Tongue (tissue), 2 donors: ENCODE data around the gene SLC9A1. TPM values are rescaled to one million over a fixed set of nuclear protein-coding genes. Genes with fewer than 3 reads are reported as not detected.

Experiments used
- DNase-seq: peaks from one replicate; pipeline ENCODE4 v3.0.0-alpha.2; 2015
- total RNA-seq: library from RNA; depleted of rRNA; stranded (reverse); fragments of >200 nt; gene quantifications from one replicate; pipeline ENCODE4 v1.2.3, GENCODE V29; 2014

The SLC9A1 gene
- total RNA-seq, 1 donor from 2014 or later = 6.4 TPM

DNA sequence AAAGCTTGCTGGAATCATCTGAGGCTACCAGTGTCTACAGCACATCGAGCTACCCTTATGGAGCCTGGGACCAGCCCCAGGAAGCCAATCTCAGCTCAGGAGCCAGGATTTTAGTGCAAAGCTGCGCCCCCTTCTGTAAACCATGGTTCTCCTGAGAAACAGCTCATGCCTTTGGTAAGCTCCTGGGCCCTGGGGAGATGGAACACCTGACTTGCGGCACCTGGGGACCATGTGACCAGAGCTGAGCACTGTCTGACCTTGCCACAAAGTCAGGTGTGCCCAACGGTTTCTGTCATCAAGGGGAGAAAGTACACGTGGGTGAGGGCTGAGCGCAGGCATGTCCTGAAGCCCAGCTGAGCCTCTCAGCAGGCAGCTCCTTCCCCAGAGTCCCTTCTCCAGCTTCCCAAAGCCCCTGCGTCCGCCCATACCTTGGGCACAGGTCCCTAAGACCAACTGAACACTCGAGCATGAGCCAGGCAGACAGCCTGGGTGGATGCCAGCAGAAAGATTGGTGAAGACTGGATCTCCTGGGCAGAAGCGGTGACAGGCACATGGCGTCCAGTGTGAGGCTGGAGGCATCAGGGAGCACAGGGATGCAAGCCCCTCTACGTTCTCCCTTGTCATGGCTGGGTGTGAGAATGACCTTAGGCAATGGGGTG lies 84.4 kb downstream of the SLC9A1 start:
- DNase-seq = no peak

DNA sequence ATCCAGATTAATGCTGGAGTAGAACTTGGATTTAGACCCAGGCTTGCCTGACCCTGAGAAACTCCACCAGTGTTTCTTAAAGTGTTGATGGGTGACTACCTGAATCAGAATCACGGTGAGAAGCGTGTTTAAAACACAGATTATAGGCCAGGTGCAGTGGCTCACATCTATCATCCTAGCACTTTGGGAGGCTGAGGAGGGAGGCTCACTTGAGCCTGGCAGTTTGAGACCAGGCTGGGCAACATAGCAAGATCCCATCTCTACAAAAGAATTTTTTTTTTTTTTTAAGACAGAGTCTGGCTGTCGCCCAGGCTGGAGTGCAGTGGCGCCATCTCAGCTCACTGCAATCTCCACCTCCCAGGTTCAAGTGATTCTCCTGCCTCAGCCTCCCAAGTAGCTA lies 86.0 kb downstream of the SLC9A1 start:
- DNase-seq = no peak

DNA sequence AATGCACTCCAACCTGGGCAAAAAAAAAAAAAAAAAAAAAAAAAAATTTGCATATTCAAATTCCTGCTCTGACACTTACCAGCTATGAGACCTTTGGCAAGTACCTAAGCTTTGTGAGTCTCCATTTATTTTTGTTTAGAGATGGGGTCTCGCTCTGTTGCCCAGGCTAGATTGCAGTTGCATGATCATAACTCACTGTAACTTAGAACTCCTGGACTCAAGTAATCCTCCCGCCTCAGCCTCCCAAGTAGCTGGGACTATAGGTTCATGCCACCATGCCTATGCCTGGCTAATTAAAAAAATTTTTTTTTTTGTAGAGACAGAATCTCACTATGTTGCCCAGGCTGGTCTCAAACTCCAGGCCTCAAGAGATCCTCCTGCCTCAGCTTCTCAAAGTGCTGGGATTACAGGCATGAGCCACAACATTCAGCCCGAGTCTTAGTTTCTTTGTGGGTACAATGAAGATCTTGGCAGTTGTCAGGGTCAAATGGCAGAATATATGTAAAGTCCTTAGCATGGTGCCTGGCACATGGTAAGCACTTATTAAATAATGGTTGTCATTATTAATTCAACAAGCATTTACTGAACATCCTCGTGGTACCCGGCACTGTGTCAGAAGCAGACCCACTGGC lies 88.8 kb downstream of the SLC9A1 start:
- no peak for DNase-seq

DNA sequence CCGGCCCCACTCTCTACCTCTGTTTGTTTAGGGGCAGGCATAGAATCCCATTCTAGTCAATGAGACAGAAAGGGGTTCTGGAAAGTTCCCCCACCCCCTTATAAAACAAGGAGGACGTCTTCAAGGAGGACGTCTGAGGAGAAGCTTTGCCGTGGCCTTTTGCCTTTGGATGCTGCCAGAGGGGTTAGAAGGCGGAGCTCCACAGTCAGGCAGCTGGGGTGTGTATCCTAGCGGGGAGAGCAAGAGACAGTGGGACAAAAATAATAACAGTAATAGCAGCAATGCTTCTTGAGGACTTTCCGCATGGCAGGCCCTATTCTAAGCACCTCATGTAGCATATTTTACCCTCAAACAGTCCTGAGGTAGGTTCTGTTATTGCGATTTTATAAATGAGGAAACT lies 94.0 kb downstream of the SLC9A1 start:
- no peak for DNase-seq

DNA sequence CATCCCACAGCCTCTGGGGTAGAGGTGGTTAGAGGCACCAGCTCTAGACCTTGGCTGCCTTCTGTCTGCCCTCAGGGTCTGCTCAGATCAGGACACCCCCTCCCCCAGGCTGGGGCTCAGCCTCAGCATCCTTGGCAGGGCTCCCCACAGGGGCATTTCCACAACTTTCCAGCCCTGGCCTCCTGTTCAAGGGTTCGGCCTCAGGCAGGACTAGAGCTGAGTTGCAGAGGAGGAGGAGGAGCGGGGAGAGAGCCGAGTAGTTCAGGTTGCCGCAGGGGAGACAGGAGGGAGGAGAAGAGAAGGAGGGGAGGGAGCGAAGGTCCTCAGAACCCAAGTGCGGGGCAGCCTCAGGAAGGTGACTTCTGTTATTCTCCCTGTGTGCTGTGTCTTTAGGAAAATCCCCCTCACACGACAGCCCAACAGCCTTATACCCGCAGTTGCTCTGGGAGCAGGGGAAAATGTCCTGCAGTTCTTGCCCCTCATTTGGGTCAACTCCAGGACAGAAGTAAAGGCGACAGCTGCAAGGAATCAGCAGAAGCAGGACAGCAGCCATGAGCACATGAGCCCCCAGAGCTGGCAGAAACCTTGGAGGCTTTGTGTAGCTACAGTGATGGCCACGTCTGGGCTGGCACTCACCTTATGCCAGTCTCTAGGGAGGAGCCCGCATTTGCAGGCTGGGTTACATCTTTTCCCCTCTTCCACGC lies 95.8 kb downstream of the SLC9A1 start:
- DNase-seq = peak; percentile 86

DNA sequence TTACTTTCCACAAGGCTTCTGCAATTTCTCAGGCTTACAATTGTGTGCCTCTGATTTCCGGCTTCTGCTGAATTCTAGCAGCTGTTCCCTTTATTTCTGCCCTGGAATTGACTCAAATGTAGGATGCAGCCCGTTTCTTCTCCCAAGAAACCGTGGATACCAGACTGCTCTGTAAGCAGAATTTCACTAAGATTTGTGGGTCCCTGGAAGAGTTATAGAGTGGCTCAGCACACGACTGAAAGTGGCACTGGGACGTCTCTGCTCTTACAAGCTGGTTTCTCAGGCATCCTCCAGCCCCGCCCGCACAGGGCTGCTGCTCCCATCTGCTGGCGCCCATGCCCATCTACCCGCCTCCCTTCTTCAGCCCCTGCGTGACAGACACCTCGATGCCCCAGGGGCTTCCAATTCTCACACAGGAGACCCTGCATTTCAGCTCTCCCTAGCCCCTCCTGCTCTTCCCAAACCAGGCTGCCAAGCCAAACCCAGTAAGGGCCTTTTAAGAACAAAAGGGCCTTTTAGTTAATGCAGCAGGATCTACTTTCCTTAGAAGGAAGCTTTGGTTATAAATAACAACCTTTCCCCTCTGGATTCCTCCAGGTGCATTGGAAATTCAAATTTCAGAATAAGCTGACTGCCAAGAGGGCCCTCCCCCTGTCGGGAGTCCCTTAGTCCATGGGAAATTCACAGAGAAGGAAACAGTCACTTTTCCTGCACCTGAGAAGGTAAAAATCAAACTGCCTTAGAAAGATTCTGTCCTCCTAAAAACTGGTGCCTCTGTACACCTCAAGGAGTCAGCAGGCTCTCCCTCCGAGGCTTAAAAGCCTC lies 96.9 kb downstream of the SLC9A1 start:
- peak; percentile 87 for DNase-seq

DNA sequence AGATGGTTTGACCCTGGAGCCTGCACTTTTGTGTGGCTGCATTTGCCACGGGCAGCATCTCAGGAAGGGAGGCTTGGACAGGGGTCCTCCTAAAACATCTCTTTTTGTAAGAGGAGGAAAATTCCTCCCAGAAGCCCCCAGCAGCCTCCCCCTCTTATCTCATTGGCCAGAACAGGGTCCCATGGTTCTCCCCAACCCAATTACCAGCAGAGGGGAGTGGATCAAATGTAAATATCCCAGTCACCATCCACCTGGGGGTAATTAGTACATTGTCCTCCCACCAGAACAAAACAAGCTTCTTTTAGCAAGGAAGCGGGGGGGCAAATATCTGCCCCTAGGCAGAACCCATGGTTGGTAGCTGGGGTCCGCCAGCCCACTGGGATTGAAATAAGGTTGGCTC lies 97.5 kb downstream of the SLC9A1 start:
- no peak for DNase-seq

DNA sequence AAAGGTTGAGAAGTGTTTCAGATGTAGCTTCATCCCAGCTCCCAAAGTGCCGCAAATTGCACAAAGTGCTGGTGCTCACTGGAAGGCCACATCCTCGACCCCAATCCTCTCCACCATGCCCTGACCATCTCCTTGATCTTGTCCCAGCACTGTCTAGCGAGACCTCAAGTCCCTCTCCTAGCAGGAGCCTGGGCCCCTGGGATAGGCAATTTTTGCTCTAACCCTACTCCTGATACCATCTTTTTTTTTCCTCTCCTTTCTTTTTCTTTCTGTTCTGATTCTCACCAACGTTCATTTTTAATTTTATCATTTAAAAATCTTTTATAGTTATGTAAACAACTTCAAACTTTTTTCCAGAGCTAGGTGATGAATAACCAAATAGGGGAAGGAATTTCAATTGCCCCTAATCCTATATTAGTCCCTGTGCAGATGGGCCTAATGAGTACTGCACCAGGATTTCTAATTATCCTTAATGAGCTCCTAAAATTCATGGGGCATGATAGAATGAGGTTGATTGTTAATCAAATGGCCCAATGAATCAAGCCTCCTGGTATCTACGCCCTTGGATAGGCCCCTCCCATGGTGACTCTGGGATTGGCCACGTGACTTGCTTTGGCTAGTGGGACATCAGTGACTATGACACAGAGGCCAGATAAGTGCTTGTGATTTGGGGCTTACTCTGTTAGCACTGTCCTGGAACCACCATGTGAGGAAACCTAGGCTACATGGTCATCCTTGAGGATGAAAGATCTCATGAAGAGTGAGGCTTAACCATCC lies 100.8 kb downstream of the SLC9A1 start:
- no peak for DNase-seq

DNA sequence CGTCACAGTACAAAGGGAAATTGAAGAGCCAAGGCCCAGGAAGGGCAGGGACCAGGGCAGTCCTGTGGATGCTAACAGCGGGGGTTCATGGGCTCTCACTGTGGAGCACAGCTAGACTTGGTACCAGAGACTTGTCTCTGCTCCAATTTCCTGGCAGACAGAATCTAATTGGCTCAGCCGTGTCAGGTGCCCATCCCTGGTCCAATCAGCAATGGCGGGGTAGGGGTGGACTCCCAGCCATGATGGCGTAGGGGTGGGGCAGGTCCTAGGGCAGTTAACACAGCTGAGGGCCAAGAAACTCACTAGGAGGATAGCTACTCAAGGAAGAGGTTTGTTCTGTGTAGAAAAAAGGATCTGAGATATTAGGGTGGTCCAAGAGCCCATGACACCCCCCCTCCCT lies 102.4 kb downstream of the SLC9A1 start:
- DNase-seq = no peak

DNA sequence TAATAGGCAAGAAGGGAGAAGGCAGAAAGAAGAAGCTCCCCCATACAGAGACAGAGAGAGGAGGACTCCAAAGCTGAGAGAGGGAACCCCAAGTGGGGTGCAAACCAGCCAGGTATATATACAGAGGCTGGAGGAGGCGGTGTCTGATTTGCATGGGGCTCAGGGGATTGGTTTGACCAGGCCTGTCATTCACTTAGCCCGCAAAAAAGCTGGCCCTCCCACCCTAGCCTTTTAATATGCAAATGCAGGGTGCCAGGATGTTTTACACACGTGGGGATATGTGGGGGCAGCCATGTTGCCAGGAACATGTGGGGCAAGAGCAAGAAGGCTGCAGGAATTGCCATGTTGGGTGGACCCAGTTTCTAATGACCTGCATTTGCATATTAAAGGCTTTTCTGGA lies 105.3 kb downstream of the SLC9A1 start:
- no peak for DNase-seq

DNA sequence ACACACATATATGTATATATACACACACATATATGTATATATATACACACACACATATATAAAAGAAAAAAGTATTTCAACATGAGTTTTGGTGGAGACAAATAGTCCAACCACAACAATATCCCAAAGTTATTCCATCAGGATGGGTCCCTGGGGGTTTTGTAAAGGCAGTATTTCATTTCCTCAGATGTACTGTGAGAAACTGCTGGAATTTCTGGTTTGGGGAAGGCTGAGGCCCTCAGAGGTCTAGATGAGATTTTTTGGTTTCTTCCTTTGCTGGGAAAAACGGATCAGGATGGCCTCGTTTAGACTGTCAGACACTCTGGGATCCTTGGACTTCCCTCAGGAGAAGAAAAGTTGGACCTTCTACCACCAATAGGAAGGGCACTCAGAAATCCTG lies 105.8 kb downstream of the SLC9A1 start:
- DNase-seq = no peak

Other genes with a start within 250 kb of the SLC9A1 start
- not detected for gene NR0B2, start 241.2 kb downstream of the SLC9A1 start, total RNA-seq
- 30.1 TPM for gene NUDC, start 233.4 kb downstream of the SLC9A1 start, total RNA-seq
- gene KDF1, start 194.7 kb downstream of the SLC9A1 start, total RNA-seq = 2.3 TPM
- gene TRNP1, start 161.4 kb downstream of the SLC9A1 start, total RNA-seq = 4.5 TPM
- gene TENT5B, start 142.3 kb downstream of the SLC9A1 start, total RNA-seq = 4.2 TPM
- gene WDTC1, start 79.5 kb upstream of the SLC9A1 start, total RNA-seq = 36.0 TPM
- gene TMEM222, start 167.0 kb upstream of the SLC9A1 start, total RNA-seq = 22.3 TPM
- gene SYTL1, start 186.9 kb upstream of the SLC9A1 start, total RNA-seq = 23.1 TPM
- 12.9 TPM for gene MAP3K6, start 211.8 kb upstream of the SLC9A1 start, total RNA-seq
- gene FCN3, start 219.7 kb upstream of the SLC9A1 start, total RNA-seq = 0.82 TPM
- 0.21 TPM for gene CD164L2, start 228.2 kb upstream of the SLC9A1 start, total RNA-seq
- 0.41 TPM for gene GPR3, start 237.5 kb upstream of the SLC9A1 start, total RNA-seq